Measurements from ENCODE around the gene VPS36.
"Not testable (repeated sequence)": the region's sequence is repeated elsewhere in the genome, so short reads cannot be mapped to it uniquely, and the experiment has no call there.

VPS36 gene

GRCh38 chr13:52408071-52408658 lies 42.3 kb downstream of the VPS36 start:
- not testable (repeated sequence) for H3K4me1 ChIP-seq (ENCODE audit: control insufficient read depth in 1 of 2, insufficient read depth in 2 of 2, low read length in 2 of 2); H3K9ac ChIP-seq (ENCODE audit: low read depth in 1 of 2, low read length in 2 of 2); H3K27ac ChIP-seq (ENCODE audit: low read depth, low read length); H3K4me3 ChIP-seq (ENCODE audit: low read depth in 1 of 2, low read length in 2 of 2); H3K9me3 ChIP-seq (ENCODE audit: control insufficient read depth in 1 of 2, low read length in 2 of 2)
- Histone ChIP-seq H3K36me3 (ENCODE audit: control insufficient read depth in 1 of 2, insufficient read depth in 2 of 2, low read length in 2 of 2) (peaks cover 0 to 17% of the 10 kb centered on the region in 2 donors), H3K27me3 (ENCODE audit: control insufficient read depth in 1 of 2, insufficient read depth in 2 of 2, low read length in 2 of 2) (peaks cover 10% of the 10 kb centered on the region in 2 donors)

GRCh38 chr13:52407436-52407835 lies 43.0 kb downstream of the VPS36 start:
- not testable (repeated sequence) for H3K4me3 ChIP-seq (ENCODE audit: low read depth in 1 of 2, low read length in 2 of 2); H3K4me1 ChIP-seq (ENCODE audit: control insufficient read depth in 1 of 2, insufficient read depth in 2 of 2, low read length in 2 of 2); H3K27ac ChIP-seq (ENCODE audit: low read depth, low read length); H3K9me3 ChIP-seq (ENCODE audit: control insufficient read depth in 1 of 2, low read length in 2 of 2); H3K9ac ChIP-seq (ENCODE audit: low read depth in 1 of 2, low read length in 2 of 2)
- peaks cover 0 to 12% of the 10 kb centered on the region in 2 donors for H3K36me3 ChIP-seq (ENCODE audit: control insufficient read depth in 1 of 2, insufficient read depth in 2 of 2, low read length in 2 of 2)
- peaks cover 10% of the 10 kb centered on the region in 2 donors for H3K27me3 ChIP-seq (ENCODE audit: control insufficient read depth in 1 of 2, insufficient read depth in 2 of 2, low read length in 2 of 2)

GRCh38 chr13:52406629-52407028 lies 43.8 kb downstream of the VPS36 start:
- no peak overlapping the region for H3K9ac ChIP-seq (ENCODE audit: low read depth in 1 of 2, low read length in 2 of 2)
- no peak overlapping the region for H3K27ac ChIP-seq (ENCODE audit: low read depth, low read length)
- peaks cover 0 to 6% of the 10 kb centered on the region in 2 donors for H3K36me3 ChIP-seq (ENCODE audit: control insufficient read depth in 1 of 2, insufficient read depth in 2 of 2, low read length in 2 of 2)
- H3K27me3 ChIP-seq (ENCODE audit: control insufficient read depth in 1 of 2, insufficient read depth in 2 of 2, low read length in 2 of 2): peaks cover 10% of the 10 kb centered on the region in 2 donors
- H3K4me3 ChIP-seq (ENCODE audit: low read depth in 1 of 2, low read length in 2 of 2): no peak overlapping the region
- peaks cover 0 to 6% of the 10 kb centered on the region in 2 donors for H3K4me1 ChIP-seq (ENCODE audit: control insufficient read depth in 1 of 2, insufficient read depth in 2 of 2, low read length in 2 of 2)
- H3K9me3 ChIP-seq (ENCODE audit: control insufficient read depth in 1 of 2, low read length in 2 of 2): no peaks in the 10 kb centered on the region

GRCh38 chr13:52405767-52406494 lies 44.5 kb downstream of the VPS36 start, which contains the start of gene THSD1:
THSD1 (minus strand) TSS chr13:52406172; CDS start chr13:52402600, 3,572 bp downstream.
- no peaks in the 10 kb centered on the region for H3K9me3 ChIP-seq (ENCODE audit: control insufficient read depth in 1 of 2, low read length in 2 of 2)
- peaks cover 10% of the 10 kb centered on the region in 2 donors for H3K27me3 ChIP-seq (ENCODE audit: control insufficient read depth in 1 of 2, insufficient read depth in 2 of 2, low read length in 2 of 2)
- peak within 1 kb of the TSS; percentile 63 for H3K4me3 ChIP-seq (ENCODE audit: low read depth in 1 of 2, low read length in 2 of 2)
- peak within 1 kb of the TSS in 1 of 2 donors; percentile 11 for H3K9ac ChIP-seq (ENCODE audit: low read depth in 1 of 2, low read length in 2 of 2)
- peaks cover 0 to 6% of the 10 kb centered on the region in 2 donors for H3K4me1 ChIP-seq (ENCODE audit: control insufficient read depth in 1 of 2, insufficient read depth in 2 of 2, low read length in 2 of 2)
- peaks cover 0 to 3% of the 10 kb centered on the region in 2 donors for H3K36me3 ChIP-seq (ENCODE audit: control insufficient read depth in 1 of 2, insufficient read depth in 2 of 2, low read length in 2 of 2)
- H3K27ac ChIP-seq (ENCODE audit: low read depth, low read length): no peak within 1 kb of the TSS

- no peak overlapping the region for H3K27ac ChIP-seq (ENCODE audit: low read depth, low read length)
- H3K4me1 ChIP-seq (ENCODE audit: control insufficient read depth in 1 of 2, insufficient read depth in 2 of 2, low read length in 2 of 2): peaks cover 0 to 6% of the 10 kb centered on the region in 2 donors
- no peak overlapping the region for H3K9ac ChIP-seq (ENCODE audit: low read depth in 1 of 2, low read length in 2 of 2)
- no peaks in the 10 kb centered on the region for H3K36me3 ChIP-seq (ENCODE audit: control insufficient read depth in 1 of 2, insufficient read depth in 2 of 2, low read length in 2 of 2)
- peaks cover 10% of the 10 kb centered on the region in 2 donors for H3K27me3 ChIP-seq (ENCODE audit: control insufficient read depth in 1 of 2, insufficient read depth in 2 of 2, low read length in 2 of 2)
- H3K9me3 ChIP-seq (ENCODE audit: control insufficient read depth in 1 of 2, low read length in 2 of 2): no peaks in the 10 kb centered on the region
- H3K4me3 ChIP-seq (ENCODE audit: low read depth in 1 of 2, low read length in 2 of 2): peak overlapping the region; percentile 63
Measured at GRCh38 chr13:52405369-52405766, 45.1 kb downstream of the VPS36 start.

GRCh38 chr13:52399708-52400107 lies 50.7 kb downstream of the VPS36 start:
- H3K9ac ChIP-seq (ENCODE audit: low read depth in 1 of 2, low read length in 2 of 2): no peak overlapping the region
- no peaks in the 10 kb centered on the region for H3K4me1 ChIP-seq (ENCODE audit: control insufficient read depth in 1 of 2, insufficient read depth in 2 of 2, low read length in 2 of 2)
- H3K36me3 ChIP-seq (ENCODE audit: control insufficient read depth in 1 of 2, insufficient read depth in 2 of 2, low read length in 2 of 2): no peaks in the 10 kb centered on the region
- no peaks in the 10 kb centered on the region for H3K27me3 ChIP-seq (ENCODE audit: control insufficient read depth in 1 of 2, insufficient read depth in 2 of 2, low read length in 2 of 2)
- H3K4me3 ChIP-seq (ENCODE audit: low read depth in 1 of 2, low read length in 2 of 2): no peak overlapping the region
- H3K9me3 ChIP-seq (ENCODE audit: control insufficient read depth in 1 of 2, low read length in 2 of 2): no peaks in the 10 kb centered on the region
- H3K27ac ChIP-seq (ENCODE audit: low read depth, low read length): no peak overlapping the region

- no peak overlapping the region for H3K4me3 ChIP-seq (ENCODE audit: low read depth in 1 of 2, low read length in 2 of 2)
- no peak overlapping the region for H3K27ac ChIP-seq (ENCODE audit: low read depth, low read length)
- H3K9ac ChIP-seq (ENCODE audit: low read depth in 1 of 2, low read length in 2 of 2): no peak overlapping the region
- H3K36me3 ChIP-seq (ENCODE audit: control insufficient read depth in 1 of 2, insufficient read depth in 2 of 2, low read length in 2 of 2): no peaks in the 10 kb centered on the region
- no peaks in the 10 kb centered on the region for H3K9me3 ChIP-seq (ENCODE audit: control insufficient read depth in 1 of 2, low read length in 2 of 2)
- no peaks in the 10 kb centered on the region for H3K27me3 ChIP-seq (ENCODE audit: control insufficient read depth in 1 of 2, insufficient read depth in 2 of 2, low read length in 2 of 2)
- H3K4me1 ChIP-seq (ENCODE audit: control insufficient read depth in 1 of 2, insufficient read depth in 2 of 2, low read length in 2 of 2): no peaks in the 10 kb centered on the region
Measured at GRCh38 chr13:52399046-52399445, 51.4 kb downstream of the VPS36 start.

- no peaks in the 10 kb centered on the region for H3K27me3 ChIP-seq (ENCODE audit: control insufficient read depth in 1 of 2, insufficient read depth in 2 of 2, low read length in 2 of 2)
- no peak overlapping the region for H3K27ac ChIP-seq (ENCODE audit: low read depth, low read length)
- H3K36me3 ChIP-seq (ENCODE audit: control insufficient read depth in 1 of 2, insufficient read depth in 2 of 2, low read length in 2 of 2): no peaks in the 10 kb centered on the region
- no peak overlapping the region for H3K9ac ChIP-seq (ENCODE audit: low read depth in 1 of 2, low read length in 2 of 2)
- H3K9me3 ChIP-seq (ENCODE audit: control insufficient read depth in 1 of 2, low read length in 2 of 2): no peaks in the 10 kb centered on the region
- H3K4me3 ChIP-seq (ENCODE audit: low read depth in 1 of 2, low read length in 2 of 2): no peak overlapping the region
- H3K4me1 ChIP-seq (ENCODE audit: control insufficient read depth in 1 of 2, insufficient read depth in 2 of 2, low read length in 2 of 2): no peaks in the 10 kb centered on the region
Measured at GRCh38 chr13:52395704-52396103, 54.7 kb downstream of the VPS36 start.

- H3K4me3 ChIP-seq (ENCODE audit: low read depth in 1 of 2, low read length in 2 of 2): no peak overlapping the region
- H3K36me3 ChIP-seq (ENCODE audit: control insufficient read depth in 1 of 2, insufficient read depth in 2 of 2, low read length in 2 of 2): no peaks in the 10 kb centered on the region
- H3K27me3 ChIP-seq (ENCODE audit: control insufficient read depth in 1 of 2, insufficient read depth in 2 of 2, low read length in 2 of 2): no peaks in the 10 kb centered on the region
- no peak overlapping the region for H3K27ac ChIP-seq (ENCODE audit: low read depth, low read length)
- no peak overlapping the region for H3K9ac ChIP-seq (ENCODE audit: low read depth in 1 of 2, low read length in 2 of 2)
- H3K4me1 ChIP-seq (ENCODE audit: control insufficient read depth in 1 of 2, insufficient read depth in 2 of 2, low read length in 2 of 2): no peaks in the 10 kb centered on the region
- H3K9me3 ChIP-seq (ENCODE audit: control insufficient read depth in 1 of 2, low read length in 2 of 2): no peaks in the 10 kb centered on the region
Measured at GRCh38 chr13:52394586-52394985, 55.8 kb downstream of the VPS36 start.

GRCh38 chr13:52393572-52394357 lies 56.7 kb downstream of the VPS36 start:
- H3K4me1 ChIP-seq (ENCODE audit: control insufficient read depth in 1 of 2, insufficient read depth in 2 of 2, low read length in 2 of 2): no peaks in the 10 kb centered on the region
- no peaks in the 10 kb centered on the region for H3K36me3 ChIP-seq (ENCODE audit: control insufficient read depth in 1 of 2, insufficient read depth in 2 of 2, low read length in 2 of 2)
- no peak overlapping the region for H3K9ac ChIP-seq (ENCODE audit: low read depth in 1 of 2, low read length in 2 of 2)
- H3K4me3 ChIP-seq (ENCODE audit: low read depth in 1 of 2, low read length in 2 of 2): no peak overlapping the region
- H3K27me3 ChIP-seq (ENCODE audit: control insufficient read depth in 1 of 2, insufficient read depth in 2 of 2, low read length in 2 of 2): no peaks in the 10 kb centered on the region
- no peak overlapping the region for H3K27ac ChIP-seq (ENCODE audit: low read depth, low read length)
- H3K9me3 ChIP-seq (ENCODE audit: control insufficient read depth in 1 of 2, low read length in 2 of 2): no peaks in the 10 kb centered on the region

Data from duodenal mucosa (tissue), 2 donors.